Measurements from ENCODE around the gene GSTO1.

GSTO1 gene

DNA sequence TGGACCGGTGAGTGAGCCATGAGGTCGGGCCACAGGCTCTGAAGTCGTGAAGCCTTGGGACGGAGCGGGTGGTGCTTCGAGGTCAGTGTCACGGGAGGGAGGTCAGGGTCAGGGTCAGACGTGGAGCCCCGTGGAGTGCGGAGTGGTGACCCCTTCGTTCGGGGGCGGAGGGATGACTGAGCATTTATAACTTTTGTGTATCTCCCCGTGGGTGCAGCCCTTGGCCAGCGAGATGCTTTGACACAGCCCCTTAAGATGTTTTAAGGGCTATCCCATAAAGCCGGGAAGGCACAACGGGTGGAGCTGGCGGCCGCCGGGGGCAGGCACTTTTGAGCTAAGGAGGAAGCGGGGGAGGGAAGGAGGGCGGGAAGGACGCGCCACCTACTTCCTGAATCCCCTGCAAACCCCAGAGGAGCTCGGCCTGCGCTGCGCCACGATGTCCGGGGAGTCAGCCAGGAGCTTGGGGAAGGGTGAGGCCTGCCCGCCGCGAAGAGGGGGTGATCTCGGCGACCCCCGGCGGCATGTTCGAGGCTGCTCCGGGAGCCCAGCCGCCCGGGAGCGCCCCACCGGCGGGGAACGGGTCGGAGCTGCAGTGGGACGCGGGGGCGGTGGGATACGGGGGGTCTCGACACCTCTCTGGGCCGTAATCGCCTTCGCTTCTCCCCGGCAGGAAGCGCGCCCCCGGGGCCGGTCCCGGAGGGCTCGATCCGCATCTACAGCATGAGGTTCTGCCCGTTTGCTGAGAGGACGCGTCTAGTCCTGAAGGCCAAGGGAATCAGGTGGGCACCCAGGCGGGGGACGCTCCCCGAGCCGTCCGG, at the start of gene GSTO1:
Gene GSTO1 (plus strand): TSS at position 400 of the 818 bp plus-strand sequence. CDS start 37 bp downstream, at position 437.
- Mint-ChIP-seq H3K4me1 (ENCODE audit: low read depth) (peaks cover 49% of the 10 kb centered on the region), H3K27me3 (no peaks in the 10 kb centered on the region), H3K27ac (peak within 1 kb of the TSS; percentile 96), H3K9me3 (no peaks in the 10 kb centered on the region), H3K4me3 (peak within 1 kb of the TSS; percentile 91), H3K36me3 (ENCODE audit: low read depth) (peaks cover 35% of the 10 kb centered on the region)
- intact Hi-C loops (cut with micrococcal nuclease): loop anchor here (1.0 to 2.0 kb wide), 2 partner anchors 7 to 14 kb away; partner anchors contain the start of gene GSTO2

DNA sequence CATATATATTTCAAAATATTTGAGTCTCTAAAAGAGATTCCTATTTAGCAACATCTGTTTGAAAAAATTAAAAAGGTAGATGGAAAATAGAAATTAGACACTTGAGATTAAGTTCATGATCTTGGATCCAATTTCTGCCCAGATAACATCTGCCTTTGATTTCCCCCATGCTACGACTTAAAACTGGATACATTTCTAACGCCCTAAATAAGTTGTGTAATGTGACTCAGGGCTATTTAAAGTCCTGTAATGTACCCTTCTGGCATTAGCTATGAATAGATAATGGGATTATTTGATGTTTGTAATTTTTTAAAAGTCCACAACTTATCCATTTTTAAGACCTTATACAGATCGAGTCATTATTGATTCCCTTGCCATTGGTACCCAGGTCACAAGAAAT, 46.0 kb upstream of the GSTO1 start:
- Mint-ChIP-seq H3K27me3 (no peaks in the 10 kb centered on the region), H3K9me3 (no peaks in the 10 kb centered on the region), H3K4me1 (ENCODE audit: low read depth) (peaks cover 15% of the 10 kb centered on the region), H3K27ac (no peak overlapping the region), H3K4me3 (no peak overlapping the region), H3K36me3 (ENCODE audit: low read depth) (no peaks in the 10 kb centered on the region)
- intact Hi-C loops (cut with micrococcal nuclease): loop anchor here (1.0 to 10.0 kb wide), 2 partner anchors 164 to 320 kb away; no protein-coding TSS in a partner anchor

DNA sequence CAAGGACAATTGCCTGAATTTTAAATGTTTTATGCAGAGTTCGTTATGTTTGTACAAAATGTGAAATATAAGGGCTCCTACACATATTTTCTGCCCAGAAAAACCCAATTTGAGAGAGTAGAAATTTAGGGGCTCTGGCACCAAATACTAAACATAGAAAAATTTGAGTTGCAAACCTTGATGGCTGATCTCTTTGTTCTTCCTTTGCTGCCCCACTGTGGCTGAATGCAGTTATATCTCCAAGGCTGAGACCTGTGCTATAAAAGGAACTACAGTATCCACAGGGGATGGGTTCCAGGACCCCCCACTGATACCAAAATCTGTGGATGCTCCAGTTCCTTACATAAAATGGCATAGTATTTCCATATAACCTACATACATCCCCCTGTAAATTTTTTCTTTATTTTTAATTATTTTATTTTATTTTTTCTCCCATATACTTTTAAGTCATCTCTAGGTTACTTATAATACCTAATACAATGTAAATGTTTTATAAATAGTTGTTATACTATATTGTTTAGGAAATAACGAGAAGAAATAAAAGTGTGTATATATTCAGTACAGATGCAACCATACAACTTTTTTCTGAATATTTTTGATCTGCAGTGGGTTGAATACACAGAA, 45.0 kb upstream of the GSTO1 start:
- intact Hi-C loops (cut with micrococcal nuclease): loop anchor here (1.0 to 10.0 kb wide), 2 partner anchors 165 to 321 kb away; no protein-coding TSS in a partner anchor
- Mint-ChIP-seq H3K4me1 (ENCODE audit: low read depth) (peaks cover 15% of the 10 kb centered on the region), H3K27me3 (no peaks in the 10 kb centered on the region), H3K9me3 (no peaks in the 10 kb centered on the region), H3K27ac (no peak overlapping the region), H3K4me3 (no peak overlapping the region), H3K36me3 (ENCODE audit: low read depth) (no peaks in the 10 kb centered on the region)

GRCh38 chr10:104216631-104217030, 38.1 kb upstream of the GSTO1 start:
- peaks cover 10% of the 10 kb centered on the region for H3K4me1 Mint-ChIP-seq (ENCODE audit: low read depth)
- H3K27me3 Mint-ChIP-seq: peaks cover 9% of the 10 kb centered on the region
- no peak overlapping the region for H3K4me3 Mint-ChIP-seq
- H3K36me3 Mint-ChIP-seq (ENCODE audit: low read depth): no peaks in the 10 kb centered on the region
- no peak overlapping the region for H3K27ac Mint-ChIP-seq
- H3K9me3 Mint-ChIP-seq: no peaks in the 10 kb centered on the region
- intact Hi-C loops (cut with micrococcal nuclease): no loop called here

- no peaks in the 10 kb centered on the region for H3K9me3 Mint-ChIP-seq
- H3K4me3 Mint-ChIP-seq: no peak overlapping the region
- no peak overlapping the region for H3K27ac Mint-ChIP-seq
- no peaks in the 10 kb centered on the region for H3K36me3 Mint-ChIP-seq (ENCODE audit: low read depth)
- peaks cover 9% of the 10 kb centered on the region for H3K27me3 Mint-ChIP-seq
- H3K4me1 Mint-ChIP-seq (ENCODE audit: low read depth): peaks cover 10% of the 10 kb centered on the region
- intact Hi-C loops (cut with micrococcal nuclease): no loop called here
Observed at GRCh38 chr10:104218751-104219150, 35.9 kb upstream of the GSTO1 start.

GRCh38 chr10:104220522-104220921, 34.2 kb upstream of the GSTO1 start:
- Mint-ChIP-seq H3K36me3 (ENCODE audit: low read depth) (no peaks in the 10 kb centered on the region), H3K4me1 (ENCODE audit: low read depth) (peaks cover 10% of the 10 kb centered on the region), H3K4me3 (no peak overlapping the region), H3K9me3 (no peaks in the 10 kb centered on the region), H3K27ac (no peak overlapping the region), H3K27me3 (peaks cover 9% of the 10 kb centered on the region)
- intact Hi-C loops (cut with micrococcal nuclease): no loop called here

DNA sequence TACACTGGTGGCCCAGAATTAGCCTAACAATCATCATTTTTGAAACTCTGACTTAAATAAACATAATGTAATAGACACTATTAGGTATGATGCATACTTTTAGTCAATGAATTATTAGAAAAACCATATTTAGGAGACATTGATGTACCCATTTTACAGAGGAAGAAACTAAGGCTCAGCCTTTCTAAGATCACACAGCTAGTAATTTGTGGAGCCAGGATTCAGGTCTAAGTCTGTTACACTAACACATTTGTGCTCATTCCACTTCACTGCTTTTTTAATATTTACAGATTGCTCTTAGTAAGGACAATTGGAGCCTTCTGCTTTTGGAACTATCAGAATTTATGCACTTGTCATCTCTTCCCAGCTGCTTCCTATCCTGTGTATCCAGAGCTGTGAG, 31.4 kb upstream of the GSTO1 start:
- Mint-ChIP-seq H3K27me3 (peaks cover 9% of the 10 kb centered on the region), H3K36me3 (ENCODE audit: low read depth) (no peaks in the 10 kb centered on the region), H3K4me3 (no peak overlapping the region), H3K9me3 (no peaks in the 10 kb centered on the region), H3K4me1 (ENCODE audit: low read depth) (peaks cover 9% of the 10 kb centered on the region), H3K27ac (no peak overlapping the region)
- intact Hi-C loops (cut with micrococcal nuclease): no loop called here

- Mint-ChIP-seq H3K4me3 (no peak overlapping the region), H3K27me3 (peaks cover 19% of the 10 kb centered on the region), H3K4me1 (ENCODE audit: low read depth) (peaks cover 10% of the 10 kb centered on the region), H3K9me3 (no peaks in the 10 kb centered on the region), H3K27ac (no peak overlapping the region), H3K36me3 (ENCODE audit: low read depth) (peaks cover 11% of the 10 kb centered on the region)
- intact Hi-C loops (cut with micrococcal nuclease): no loop called here
Observed at GRCh38 chr10:104230490-104230889, 24.2 kb upstream of the GSTO1 start.

- H3K4me3 Mint-ChIP-seq: peak within 1 kb of the TSS; percentile 84
- no peaks in the 10 kb centered on the region for H3K9me3 Mint-ChIP-seq
- H3K4me1 Mint-ChIP-seq (ENCODE audit: low read depth): peaks cover 10% of the 10 kb centered on the region
- intact Hi-C loops (cut with micrococcal nuclease): loop anchor here (1.0 kb wide), 1 partner anchor 37 kb away; the partner anchor contains the start of gene GSTO2
- peaks cover 19% of the 10 kb centered on the region for H3K27me3 Mint-ChIP-seq
- H3K27ac Mint-ChIP-seq: peak within 1 kb of the TSS; percentile 77
- H3K36me3 Mint-ChIP-seq (ENCODE audit: low read depth): peaks cover 11% of the 10 kb centered on the region
Observed at GRCh38 chr10:104231784-104232612, 22.7 kb upstream of the GSTO1 start, which contains the start of gene CFAP43. TSS of gene CFAP43 (minus strand) at chr10:104232364. CDS start at chr10:104232246, 118 bp downstream.

DNA sequence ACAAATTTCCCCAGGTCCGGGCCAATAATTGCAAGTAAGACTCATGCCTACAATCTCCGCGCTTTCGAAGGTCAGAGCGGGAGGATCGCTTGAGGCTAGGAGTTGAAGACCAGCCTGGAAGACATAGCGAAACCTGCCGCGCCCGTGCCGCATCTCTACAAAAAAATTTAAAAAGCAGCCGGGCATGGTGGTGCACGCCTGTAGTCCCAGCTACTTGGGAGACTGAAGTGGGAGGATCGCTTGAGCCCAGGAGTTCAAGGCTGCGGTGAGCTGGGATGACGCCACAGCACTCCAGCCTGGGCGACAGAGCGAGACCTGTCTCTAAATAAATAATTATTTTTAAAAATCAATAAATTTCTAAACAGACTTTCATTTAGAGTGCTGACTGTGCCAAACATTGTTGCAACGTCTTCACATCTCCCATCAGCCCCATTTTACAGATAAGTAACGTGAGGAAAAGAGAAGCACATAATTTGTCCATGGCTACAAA, 22.0 kb upstream of the GSTO1 start:
- Mint-ChIP-seq H3K27me3 (peaks cover 19% of the 10 kb centered on the region), H3K4me1 (ENCODE audit: low read depth) (peaks cover 10% of the 10 kb centered on the region), H3K9me3 (no peaks in the 10 kb centered on the region), H3K27ac (peak overlapping the region; percentile 77), H3K4me3 (peak overlapping the region; percentile 84), H3K36me3 (ENCODE audit: low read depth) (peaks cover 11% of the 10 kb centered on the region)
- intact Hi-C loops (cut with micrococcal nuclease): loop anchor here (1.0 kb wide), 1 partner anchor 37 kb away; the partner anchor contains the start of gene GSTO2

DNA sequence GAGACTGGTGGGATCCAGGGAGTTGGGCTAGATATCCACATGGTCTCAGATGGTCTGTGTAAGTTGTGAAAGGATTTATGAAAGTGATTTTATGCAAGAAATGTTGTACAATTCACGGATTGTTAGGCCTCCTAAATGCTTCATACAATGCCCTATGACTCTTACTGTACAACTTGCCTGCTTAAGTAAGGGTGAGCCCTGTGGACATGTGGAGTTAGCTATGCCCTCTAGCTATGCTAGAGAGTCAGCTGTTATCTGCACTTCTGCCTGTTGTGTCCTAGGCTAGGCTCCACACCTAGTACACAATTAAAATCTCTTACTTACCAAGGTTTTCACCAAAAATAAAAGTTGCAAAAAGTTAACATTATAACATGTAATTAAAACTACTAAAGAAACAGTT, 20.9 kb upstream of the GSTO1 start:
- peaks cover 17% of the 10 kb centered on the region for H3K27me3 Mint-ChIP-seq

GRCh38 chr10:104234934-104235333, 19.8 kb upstream of the GSTO1 start:
- peaks cover 17% of the 10 kb centered on the region for H3K27me3 Mint-ChIP-seq
- peaks cover 15% of the 10 kb centered on the region for H3K4me1 Mint-ChIP-seq (ENCODE audit: low read depth)
- H3K27ac Mint-ChIP-seq: no peak overlapping the region
- peaks cover 11% of the 10 kb centered on the region for H3K36me3 Mint-ChIP-seq (ENCODE audit: low read depth)
- intact Hi-C loops (cut with micrococcal nuclease): no loop called here
- no peak overlapping the region for H3K4me3 Mint-ChIP-seq
- no peaks in the 10 kb centered on the region for H3K9me3 Mint-ChIP-seq

More for the DNA sequence above, 20.9 kb upstream of the GSTO1 start:
- Mint-ChIP-seq H3K27ac (no peak overlapping the region), H3K36me3 (ENCODE audit: low read depth) (peaks cover 11% of the 10 kb centered on the region), H3K9me3 (no peaks in the 10 kb centered on the region), H3K4me3 (no peak overlapping the region), H3K4me1 (ENCODE audit: low read depth) (peaks cover 10% of the 10 kb centered on the region)
- intact Hi-C loops (cut with micrococcal nuclease): no loop called here

GRCh38 chr10:104235801-104236200, 18.9 kb upstream of the GSTO1 start:
- H3K4me1 Mint-ChIP-seq (ENCODE audit: low read depth): peaks cover 24% of the 10 kb centered on the region
- H3K4me3 Mint-ChIP-seq: no peak overlapping the region
- intact Hi-C loops (cut with micrococcal nuclease): no loop called here
- H3K27me3 Mint-ChIP-seq: peaks cover 15% of the 10 kb centered on the region
- H3K27ac Mint-ChIP-seq: no peak overlapping the region
- H3K36me3 Mint-ChIP-seq (ENCODE audit: low read depth): peaks cover 11% of the 10 kb centered on the region
- no peaks in the 10 kb centered on the region for H3K9me3 Mint-ChIP-seq

Data from dendritic cell treated with granulocyte-macrophage colony-stimulating factor and Interleukin-4, amounts not matched to agents 40 ng/mL and 50 ng/mL, for 4 days (primary cell).